Endothelial cell (in vitro differentiated cells): ENCODE results near the gene TLX2. TPM values are rescaled to one million over a fixed set of nuclear protein-coding genes. Genes with fewer than 3 reads are reported as not detected.

Experiments used
- DNase-seq: peaks from one replicate; pipeline ENCODE4 v3.0.0; 2021; ENCODE audit warnings: low spot score
- H3K27ac Mint-ChIP-seq: one replicate; pipeline ENCODE4 v1.8.0; 2021; ENCODE audit warnings: mixed read lengths, inconsistent platforms; ENCODE audit not compliant: unreplicated experiment
- H3K27me3 Mint-ChIP-seq: one replicate; pipeline ENCODE4 v1.8.0; 2021; ENCODE audit warnings: mild to moderate bottlenecking, moderate library complexity, mixed read lengths, inconsistent platforms; ENCODE audit not compliant: unreplicated experiment
- H3K36me3 Mint-ChIP-seq: one replicate; pipeline ENCODE4 v1.8.0; 2021; ENCODE audit warnings: mild to moderate bottlenecking, low read depth, mixed read lengths, inconsistent platforms; ENCODE audit not compliant: unreplicated experiment
- H3K4me1 Mint-ChIP-seq: one replicate; pipeline ENCODE4 v1.8.0; 2021; ENCODE audit warnings: mild to moderate bottlenecking, mixed read lengths, inconsistent platforms; ENCODE audit not compliant: unreplicated experiment
- H3K4me3 Mint-ChIP-seq: one replicate; pipeline ENCODE4 v1.8.0; 2021; ENCODE audit warnings: mild to moderate bottlenecking, mixed read lengths, inconsistent platforms; ENCODE audit not compliant: unreplicated experiment
- H3K9me3 Mint-ChIP-seq: one replicate; pipeline ENCODE4 v1.8.0; 2021; ENCODE audit warnings: mixed read lengths, inconsistent platforms; ENCODE audit not compliant: unreplicated experiment
- total RNA-seq: library from RNA; stranded (reverse); fragmentation: NEBNext Ultra II Directional; extraction: Animal tissue kit (Norgen Biotek cat#: 25700); gene quantifications from one replicate; pipeline ENCODE4 v1.2.1, GENCODE V29; 2021; ENCODE audit not compliant: unreplicated experiment
- TF ChIP-seq, protein P1 (sequence below): fragments of 200-600 bp; sonication (generic); IDR thresholded peaks from one replicate; pipeline ENCODE4 v1.5.0; 2021; ENCODE audit warnings: antibody characterized with exemption; ENCODE audit not compliant: unreplicated experiment

Gene TLX2
- total RNA-seq, 1 donor from 2014 or later = not detected

GRCh38 chr2:74535440-74535965 lies 21.3 kb downstream of the TLX2 start:
- TF ChIP-seq, protein P1, sequence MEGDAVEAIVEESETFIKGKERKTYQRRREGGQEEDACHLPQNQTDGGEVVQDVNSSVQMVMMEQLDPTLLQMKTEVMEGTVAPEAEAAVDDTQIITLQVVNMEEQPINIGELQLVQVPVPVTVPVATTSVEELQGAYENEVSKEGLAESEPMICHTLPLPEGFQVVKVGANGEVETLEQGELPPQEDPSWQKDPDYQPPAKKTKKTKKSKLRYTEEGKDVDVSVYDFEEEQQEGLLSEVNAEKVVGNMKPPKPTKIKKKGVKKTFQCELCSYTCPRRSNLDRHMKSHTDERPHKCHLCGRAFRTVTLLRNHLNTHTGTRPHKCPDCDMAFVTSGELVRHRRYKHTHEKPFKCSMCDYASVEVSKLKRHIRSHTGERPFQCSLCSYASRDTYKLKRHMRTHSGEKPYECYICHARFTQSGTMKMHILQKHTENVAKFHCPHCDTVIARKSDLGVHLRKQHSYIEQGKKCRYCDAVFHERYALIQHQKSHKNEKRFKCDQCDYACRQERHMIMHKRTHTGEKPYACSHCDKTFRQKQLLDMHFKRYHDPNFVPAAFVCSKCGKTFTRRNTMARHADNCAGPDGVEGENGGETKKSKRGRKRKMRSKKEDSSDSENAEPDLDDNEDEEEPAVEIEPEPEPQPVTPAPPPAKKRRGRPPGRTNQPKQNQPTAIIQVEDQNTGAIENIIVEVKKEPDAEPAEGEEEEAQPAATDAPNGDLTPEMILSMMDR = no peak
- Mint-ChIP-seq H3K27me3 (peaks cover 2% of the 10 kb centered on the region), H3K9me3 (no peaks in the 10 kb centered on the region), H3K36me3 (peaks cover 13% of the 10 kb centered on the region), H3K27ac (no peak overlapping the region), H3K4me1 (peaks cover 5% of the 10 kb centered on the region), H3K4me3 (no peak overlapping the region)
- no peak for DNase-seq

DNA sequence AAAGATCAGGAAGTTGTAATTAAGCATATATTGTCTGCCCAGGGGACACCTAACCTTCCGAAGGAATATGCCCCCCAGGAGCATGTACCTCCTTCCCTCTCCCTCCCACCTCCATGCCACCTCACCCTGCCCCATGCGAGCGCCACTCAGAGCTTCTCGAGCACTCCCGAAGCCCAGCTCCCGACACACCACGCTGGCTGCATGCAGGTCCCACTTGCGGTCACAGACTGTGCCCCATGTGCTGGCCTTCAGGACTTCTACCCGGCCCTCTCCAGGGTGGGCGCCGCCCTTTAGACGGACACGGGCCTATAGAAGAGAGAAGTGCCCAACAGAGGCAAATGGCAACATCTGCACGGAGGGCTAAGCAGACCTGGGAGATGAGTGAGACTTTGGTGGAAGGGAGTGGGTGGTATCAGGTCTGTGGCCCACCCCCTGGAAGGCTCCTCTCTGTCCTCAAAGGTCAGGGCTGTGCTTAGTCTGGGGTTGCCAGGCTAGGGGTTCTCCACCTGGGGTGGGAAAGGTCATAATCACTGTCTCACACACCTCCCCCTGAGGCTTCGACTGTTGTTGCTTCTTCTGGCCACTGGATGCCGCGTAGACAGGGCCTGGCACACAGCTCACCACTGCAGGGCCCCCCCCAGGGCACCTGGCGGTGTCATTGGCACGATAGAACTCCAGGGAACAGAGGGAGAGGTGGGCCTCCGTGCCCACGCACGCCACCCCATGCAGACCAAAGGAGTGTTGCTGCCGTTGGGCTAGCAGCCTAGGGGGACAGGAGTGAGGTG lies 22.1 kb downstream of the TLX2 start:
- Mint-ChIP-seq H3K4me1 (peaks cover 3% of the 10 kb centered on the region), H3K9me3 (no peaks in the 10 kb centered on the region), H3K27me3 (peaks cover 2% of the 10 kb centered on the region), H3K27ac (no peak overlapping the region), H3K36me3 (peaks cover 9% of the 10 kb centered on the region), H3K4me3 (no peak overlapping the region)
- no peak for DNase-seq
- TF ChIP-seq, protein P1 = no peak

GRCh38 chr2:74537140-74537539 lies 22.9 kb downstream of the TLX2 start:
- Mint-ChIP-seq H3K4me3 (no peak overlapping the region), H3K36me3 (peaks cover 2% of the 10 kb centered on the region), H3K27ac (no peak overlapping the region), H3K4me1 (no peaks in the 10 kb centered on the region), H3K27me3 (peaks cover 2% of the 10 kb centered on the region), H3K9me3 (no peaks in the 10 kb centered on the region)
- TF ChIP-seq, protein P1 = no peak
- no peak for DNase-seq

GRCh38 chr2:74538881-74539339 lies 24.7 kb downstream of the TLX2 start:
- H3K27ac Mint-ChIP-seq = no peak overlapping the region
- TF ChIP-seq, protein P1 = no peak
- H3K4me3 Mint-ChIP-seq = no peak overlapping the region
- no peaks in the 10 kb centered on the region for H3K36me3 Mint-ChIP-seq
- peaks cover 1% of the 10 kb centered on the region for H3K27me3 Mint-ChIP-seq
- no peaks in the 10 kb centered on the region for H3K9me3 Mint-ChIP-seq
- no peaks in the 10 kb centered on the region for H3K4me1 Mint-ChIP-seq
- DNase-seq = no peak

- Mint-ChIP-seq H3K4me3 (no peak overlapping the region), H3K27me3 (peaks cover 5% of the 10 kb centered on the region), H3K9me3 (no peaks in the 10 kb centered on the region), H3K27ac (no peak overlapping the region), H3K36me3 (no peaks in the 10 kb centered on the region), H3K4me1 (no peaks in the 10 kb centered on the region)
- TF ChIP-seq, protein P1 = no peak
- no peak for DNase-seq
Measured at GRCh38 chr2:74540291-74540690, 26.0 kb downstream of the TLX2 start.
